CD4-positive, alpha-beta memory T cell (primary cell): ENCODE measurements around the gene IL19. TPM values are rescaled to one million over a fixed set of nuclear protein-coding genes. Genes with fewer than 3 reads are reported as not detected.

Source experiments
- CTCF ChIA-PET: fragments of 350-600 bp; sonication (Branson Sonifier 250); formaldehyde crosslinking; loops from one replicate; lab custom pipeline; 2021; ENCODE audit warnings: inconsistent platforms; ENCODE audit not compliant: partially characterized antibody; lab: Charles Lee
- POLR2A ChIA-PET: fragments of 350-600 bp; sonication (Branson Sonifier 250); formaldehyde crosslinking; loops from one replicate; lab custom pipeline; 2021; ENCODE audit not compliant: partially characterized antibody; lab: Charles Lee
- DNase-seq, 5 donors: peaks; one replicate each; pipeline versions ENCODE4 v3.0.0 to v3.0.0-alpha.2; 2020 to 2022; ENCODE audit warnings: mixed read lengths in 1 of 5
- H3K27ac ChIP-seq: one replicate; pipeline ENCODE4 v1.7.0; 2013; ENCODE audit warnings: low read depth, low read length
- H3K27me3 ChIP-seq: 2 replicates; pipeline ENCODE4 v1.7.0; 2013; ENCODE audit warnings: mild to moderate bottlenecking, low read length, moderate library complexity; ENCODE audit not compliant: insufficient read depth
- H3K36me3 ChIP-seq: 2 replicates; pipeline ENCODE4 v1.7.0; 2013; ENCODE audit warnings: mild to moderate bottlenecking, low read length, moderate library complexity; ENCODE audit not compliant: insufficient read depth
- H3K4me1 ChIP-seq: 2 replicates; pipeline ENCODE4 v1.7.0; 2013; ENCODE audit warnings: mild to moderate bottlenecking, low read length, moderate library complexity; ENCODE audit not compliant: insufficient read depth
- H3K4me3 ChIP-seq, 2 donors: one replicate each; pipeline ENCODE4 v1.7.0; 2013; ENCODE audit warnings: low read length in 2 of 2, mild to moderate bottlenecking in 1 of 2
- H3K9me3 ChIP-seq, 2 donors: one replicate each; pipeline ENCODE4 v1.7.0; 2013; ENCODE audit warnings: low read length in 2 of 2, control low read depth in 1 of 2; ENCODE audit not compliant: control insufficient read depth in 1 of 2
- H3K27ac Mint-ChIP-seq, 7 donors: one replicate each; pipeline ENCODE4 v1.8.0; 2020 to 2021; ENCODE audit warnings: mixed read lengths in 7 of 7, mild to moderate bottlenecking in 6 of 7, inconsistent platforms in 3 of 7, moderate library complexity in 3 of 7
- H3K27me3 Mint-ChIP-seq, 2 donors: one replicate each; pipeline ENCODE4 v1.8.0; 2020 to 2021; ENCODE audit warnings: mixed read lengths in 2 of 2
- H3K36me3 Mint-ChIP-seq, 2 donors: one replicate each; pipeline ENCODE4 v1.8.0; 2020 to 2021; ENCODE audit warnings: mixed read lengths in 2 of 2, inconsistent platforms in 1 of 2, mild to moderate bottlenecking in 1 of 2
- H3K4me1 Mint-ChIP-seq, 4 donors: one replicate each; pipeline ENCODE4 v1.8.0; 2020 to 2021; ENCODE audit warnings: mixed read lengths in 4 of 4, mild to moderate bottlenecking in 1 of 4
- H3K4me3 Mint-ChIP-seq, 8 donors: one replicate each; pipeline ENCODE4 v1.8.0; 2020 to 2021; ENCODE audit warnings: mixed read lengths in 8 of 8, mild to moderate bottlenecking in 7 of 8, moderate library complexity in 6 of 8, inconsistent platforms in 3 of 8
- H3K9me3 Mint-ChIP-seq, 8 donors: one replicate each; pipeline ENCODE4 v1.8.0; 2020 to 2021; ENCODE audit warnings: mixed read lengths in 8 of 8, mild to moderate bottlenecking in 5 of 8, inconsistent platforms in 3 of 8, moderate library complexity in 1 of 8
- intact Hi-C: fragments of 100-400 bp; cut with micrococcal nuclease; formaldehyde crosslinking; loops from one replicate; pipeline ENCODE4 v1.15.1; 2023
- polyA plus RNA-seq, 2 donors: library from polyadenylated mRNA; unstranded; fragments of 300-500 nt; fragmentation: Illumina TruSeq; gene quantifications; one replicate each; pipeline ENCODE4 v1.2.3, GENCODE V29; 2021
- total RNA-seq, 2 experiments: library from RNA; stranded (reverse); gene quantifications; one replicate each; pipeline ENCODE4 v1.2.3, GENCODE V29; 2021

The IL19 gene
- total and polyA plus RNA-seq, 4 experiments from 2014 or later: not detected

DNA sequence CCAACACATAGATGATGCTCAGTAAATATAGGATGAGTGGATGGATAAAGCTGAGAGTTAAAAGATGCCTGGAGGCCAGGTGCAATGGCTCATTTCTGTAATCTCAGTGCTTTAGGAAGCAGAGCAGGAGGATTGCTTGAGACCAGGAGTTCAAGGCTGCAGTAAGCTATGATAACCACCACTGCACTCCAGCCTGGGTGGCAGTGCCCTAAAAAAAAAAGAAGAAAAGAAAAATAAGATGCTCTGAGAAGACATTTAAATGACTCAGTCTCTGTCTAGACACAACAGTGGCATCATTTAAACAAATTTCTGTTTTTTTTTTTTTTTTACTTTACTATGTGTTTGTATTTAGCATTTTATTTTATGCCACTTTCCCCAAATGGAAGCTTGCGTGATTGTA, 25.3 kb upstream of the IL19 start:
- H3K4me1 ChIP-seq: peaks cover 19% of the 10 kb centered on the region
- no peak overlapping the region for H3K27ac ChIP-seq
- ChIA-PET CTCF (interaction anchor here (1.0 to 3.6 kb wide), 11 partner anchors 10 to 113 kb away, joined by 3 to 21 read pairs (median 3); no protein-coding TSS in a partner anchor), POLR2A (interaction anchor here (0.6 to 3.6 kb wide), 7 partner anchors 8 to 158 kb away, joined by 3 to 12 read pairs (median 3); partner anchors contain the start of gene IL19)
- Mint-ChIP-seq H3K36me3 (no peaks in the 10 kb centered on the region), H3K4me3 (peak overlapping the region in 1 of 8 donors; percentile 13), H3K27ac (peak overlapping the region in 2 of 7 donors; percentile 23 to 75), H3K27me3 (no peaks in the 10 kb centered on the region), H3K9me3 (peaks cover 0 to 2% (median 0%) of the 10 kb centered on the region in 8 donors), H3K4me1 (peaks cover 17 to 59% (median 29%) of the 10 kb centered on the region in 4 donors)
- H3K27me3 ChIP-seq: no peaks in the 10 kb centered on the region
- intact Hi-C loops: no loop called here
- DNase-seq: peak in 1 of 5 donors; percentile 50
- no peaks in the 10 kb centered on the region for H3K9me3 ChIP-seq
- H3K36me3 ChIP-seq: no peaks in the 10 kb centered on the region
- H3K4me3 ChIP-seq: no peak overlapping the region

DNA sequence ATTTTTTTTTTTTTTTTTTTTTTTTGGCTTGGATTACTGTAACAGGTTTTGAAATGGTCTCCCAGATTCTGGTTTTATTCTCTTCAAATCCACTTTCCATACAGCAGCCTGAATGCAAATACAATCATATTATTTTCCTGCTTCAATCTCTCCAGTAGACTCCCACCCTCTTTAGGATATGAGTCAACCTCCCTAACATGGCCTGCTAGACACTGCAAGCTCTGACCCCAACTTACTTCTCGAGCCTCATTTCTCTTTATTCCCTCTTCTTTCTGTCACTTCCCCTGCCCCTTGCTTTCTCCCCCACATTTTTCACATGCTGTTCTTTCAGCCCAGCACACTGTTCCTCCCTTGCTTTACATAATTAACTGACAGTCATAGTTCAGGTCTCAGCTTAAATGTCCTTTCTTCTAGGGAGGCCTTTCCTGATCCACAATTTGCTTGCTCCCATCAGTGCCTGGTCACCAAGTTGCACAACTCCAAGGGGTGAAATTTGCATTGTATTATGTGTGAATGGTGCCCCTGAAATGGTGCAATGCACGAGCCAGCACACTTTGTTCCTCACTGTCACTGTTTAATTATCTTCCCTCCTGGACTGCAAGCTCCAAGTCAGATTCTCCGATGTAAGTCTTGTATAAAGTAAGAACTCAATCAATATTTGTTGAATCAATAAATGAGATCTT, 22.1 kb upstream of the IL19 start:
- intact Hi-C loops: no loop called here
- POLR2A ChIA-PET: interaction anchor here (1.0 to 1.1 kb wide), 2 partner anchors 10 to 18 kb away, joined by 3 read pairs; no protein-coding TSS in a partner anchor
- Histone ChIP-seq H3K27me3 (no peaks in the 10 kb centered on the region), H3K9me3 (no peaks in the 10 kb centered on the region), H3K4me3 (no peak overlapping the region), H3K4me1 (peaks cover 10% of the 10 kb centered on the region), H3K36me3 (no peaks in the 10 kb centered on the region), H3K27ac (no peak overlapping the region)
- Mint-ChIP-seq H3K36me3 (no peaks in the 10 kb centered on the region), H3K27me3 (no peaks in the 10 kb centered on the region), H3K4me1 (peaks cover 16 to 31% (median 23%) of the 10 kb centered on the region in 4 donors), H3K27ac (peak overlapping the region in 2 of 7 donors; percentile 53 to 76), H3K9me3 (peaks cover 0 to 2% (median 0%) of the 10 kb centered on the region in 8 donors), H3K4me3 (no peak overlapping the region)
- DNase-seq: no peak
- CTCF ChIA-PET: interaction anchor here (0.9 to 2.6 kb wide), 7 partner anchors 8 to 157 kb away, joined by 3 to 14 read pairs (median 3); no protein-coding TSS in a partner anchor

DNA sequence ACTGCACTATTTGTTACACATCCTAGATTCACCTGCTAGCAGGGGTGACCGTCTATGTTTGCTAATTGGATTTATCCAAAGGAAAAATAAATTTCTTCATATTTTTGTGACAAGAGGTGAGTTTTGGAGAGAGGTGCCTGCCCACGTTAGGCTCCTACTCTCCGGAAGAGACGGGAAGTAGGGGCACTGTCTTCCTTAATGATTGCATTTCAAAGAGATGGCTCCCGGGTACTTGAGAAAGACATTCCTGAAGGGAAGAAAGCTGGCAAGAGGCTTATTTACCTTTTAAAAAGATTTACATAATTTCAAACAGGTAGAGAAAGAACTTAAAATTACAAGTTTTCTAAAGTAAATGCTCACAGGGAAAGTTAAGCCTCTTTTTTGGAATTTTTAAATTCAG, 18.7 kb upstream of the IL19 start:
- H3K9me3 ChIP-seq: no peaks in the 10 kb centered on the region
- H3K27me3 Mint-ChIP-seq: no peaks in the 10 kb centered on the region
- H3K4me3 ChIP-seq: no peak overlapping the region
- no peaks in the 10 kb centered on the region for H3K36me3 ChIP-seq
- intact Hi-C loops: no loop called here
- CTCF ChIA-PET: interaction anchor here (1.8 kb wide), 1 partner anchor 56 kb away, joined by 7 read pairs; no protein-coding TSS in a partner anchor
- H3K9me3 Mint-ChIP-seq: peaks cover 0 to 2% (median 0%) of the 10 kb centered on the region in 8 donors
- H3K4me1 ChIP-seq: peaks cover 12% of the 10 kb centered on the region
- peak overlapping the region in 1 of 7 donors; percentile 14 for H3K27ac Mint-ChIP-seq
- H3K4me1 Mint-ChIP-seq: peaks cover 19 to 37% (median 31%) of the 10 kb centered on the region in 4 donors
- POLR2A ChIA-PET: interaction anchor here (0.8 kb wide), 1 partner anchor 51 kb away, joined by 3 read pairs; no protein-coding TSS in a partner anchor
- no peaks in the 10 kb centered on the region for H3K27me3 ChIP-seq
- H3K27ac ChIP-seq: no peak overlapping the region
- DNase-seq: no peak
- H3K4me3 Mint-ChIP-seq: no peak overlapping the region
- H3K36me3 Mint-ChIP-seq: no peaks in the 10 kb centered on the region

DNA sequence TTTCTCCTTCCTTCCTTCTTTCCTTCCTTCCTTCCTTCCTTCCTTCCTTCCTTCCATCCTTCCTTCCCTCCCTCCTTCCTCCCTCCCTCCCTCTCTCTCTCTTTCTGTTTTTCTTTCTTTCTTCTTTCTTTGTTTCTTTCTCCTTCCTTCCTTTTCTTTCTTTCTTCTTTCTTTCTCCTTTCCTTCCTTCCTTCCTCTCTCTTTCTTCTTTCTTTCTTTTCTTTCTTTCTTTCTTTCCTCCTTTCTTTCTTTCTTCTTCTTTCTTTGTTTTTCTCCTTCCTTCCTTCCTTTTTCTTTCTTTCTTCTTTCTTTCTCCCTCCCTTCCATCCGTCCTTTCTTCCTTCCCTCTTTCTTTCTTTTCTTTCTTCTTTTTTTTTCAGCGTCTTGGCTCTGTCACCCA, 18.1 kb upstream of the IL19 start:
- ChIA-PET CTCF (interaction anchor here (1.3 to 1.8 kb wide), 2 partner anchors 18 to 55 kb away, joined by 4 to 7 read pairs; no protein-coding TSS in a partner anchor), POLR2A (interaction anchor here (0.8 kb wide), 1 partner anchor 13 kb away, joined by 3 read pairs; no protein-coding TSS in a partner anchor)
- DNase-seq: no peak
- Mint-ChIP-seq H3K27ac (peak overlapping the region in 1 of 7 donors; percentile 53), H3K9me3 (peaks cover 0 to 2% (median 0%) of the 10 kb centered on the region in 8 donors), H3K4me3 (no peak overlapping the region), H3K27me3 (no peaks in the 10 kb centered on the region), H3K36me3 (no peaks in the 10 kb centered on the region), H3K4me1 (peaks cover 18 to 37% (median 28%) of the 10 kb centered on the region in 4 donors)
- Histone ChIP-seq H3K9me3 (no peaks in the 10 kb centered on the region), H3K4me1 (peaks cover 18% of the 10 kb centered on the region), H3K4me3 (no peak overlapping the region), H3K27me3 (no peaks in the 10 kb centered on the region), H3K27ac (no peak overlapping the region), H3K36me3 (no peaks in the 10 kb centered on the region)
- intact Hi-C loops: no loop called here

DNA sequence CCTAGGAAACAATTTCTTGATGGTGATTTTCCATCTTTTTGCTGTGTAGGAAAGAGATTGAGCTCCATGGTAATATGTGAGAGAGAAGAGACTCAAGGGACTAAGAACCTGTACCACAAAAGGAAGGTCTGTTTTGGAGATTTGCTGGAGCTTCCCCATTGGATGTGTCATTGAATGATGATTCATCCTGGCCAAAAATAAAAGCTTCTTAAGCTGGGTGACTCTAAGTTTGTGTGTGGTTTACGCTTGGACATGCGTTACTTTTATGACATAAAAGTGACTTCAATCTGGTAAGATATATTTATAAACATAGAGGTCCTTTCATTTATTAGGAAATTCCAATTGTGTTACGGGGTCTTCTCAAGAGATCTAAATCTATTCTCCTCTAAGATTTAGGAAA, 17.4 kb upstream of the IL19 start:
- Mint-ChIP-seq H3K36me3 (no peaks in the 10 kb centered on the region), H3K9me3 (peaks cover 0 to 2% (median 0%) of the 10 kb centered on the region in 8 donors), H3K4me3 (no peak overlapping the region), H3K4me1 (peaks cover 18 to 37% (median 28%) of the 10 kb centered on the region in 4 donors), H3K27me3 (no peaks in the 10 kb centered on the region), H3K27ac (no peak overlapping the region)
- Histone ChIP-seq H3K4me1 (peaks cover 25% of the 10 kb centered on the region), H3K4me3 (no peak overlapping the region), H3K36me3 (no peaks in the 10 kb centered on the region), H3K9me3 (no peaks in the 10 kb centered on the region), H3K27ac (no peak overlapping the region), H3K27me3 (no peaks in the 10 kb centered on the region)
- intact Hi-C loops: no loop called here
- ChIA-PET POLR2A (interaction anchor here (0.8 kb wide), 1 partner anchor 13 kb away, joined by 3 read pairs; no protein-coding TSS in a partner anchor), CTCF (interaction anchor here (0.7 to 1.8 kb wide), 4 partner anchors 15 to 158 kb away, joined by 3 to 7 read pairs (median 4); no protein-coding TSS in a partner anchor)
- DNase-seq: no peak

DNA sequence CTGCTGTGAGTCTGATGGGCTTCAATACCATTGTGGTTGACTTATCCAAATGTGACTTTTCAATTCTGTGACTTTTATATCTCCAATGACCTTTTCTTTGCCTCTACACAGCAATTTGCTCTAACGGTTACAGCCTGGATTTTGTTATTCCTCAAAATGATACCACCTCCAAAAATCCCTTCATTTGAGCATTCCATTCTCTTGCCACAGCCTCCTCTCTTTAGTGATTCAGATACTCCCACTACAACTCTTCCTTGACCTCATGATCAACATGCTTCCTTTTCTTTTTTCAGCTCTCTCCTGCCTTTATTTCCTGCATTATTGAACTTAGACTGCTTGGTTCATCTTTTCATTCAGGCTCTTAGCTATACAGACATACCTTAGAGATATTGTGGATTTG, 16.6 kb upstream of the IL19 start:
- no peaks in the 10 kb centered on the region for H3K36me3 Mint-ChIP-seq
- H3K27ac ChIP-seq: no peak overlapping the region
- no peaks in the 10 kb centered on the region for H3K27me3 Mint-ChIP-seq
- H3K4me1 Mint-ChIP-seq: peaks cover 18 to 33% (median 27%) of the 10 kb centered on the region in 4 donors
- ChIA-PET CTCF (interaction anchor here (1.4 to 2.7 kb wide), 2 partner anchors 16 to 158 kb away, joined by 3 to 9 read pairs; no protein-coding TSS in a partner anchor), POLR2A (interaction anchor here (1.0 kb wide), 1 partner anchor 49 kb away, joined by 3 read pairs; no protein-coding TSS in a partner anchor)
- H3K27ac Mint-ChIP-seq: no peak overlapping the region
- H3K36me3 ChIP-seq: no peaks in the 10 kb centered on the region
- H3K4me1 ChIP-seq: peaks cover 33% of the 10 kb centered on the region
- H3K27me3 ChIP-seq: no peaks in the 10 kb centered on the region
- no peak for DNase-seq
- H3K4me3 ChIP-seq: no peak overlapping the region
- intact Hi-C loops: no loop called here
- H3K9me3 ChIP-seq: no peaks in the 10 kb centered on the region
- H3K4me3 Mint-ChIP-seq: no peak overlapping the region
- peaks cover 0 to 2% (median 0%) of the 10 kb centered on the region in 8 donors for H3K9me3 Mint-ChIP-seq
